DND-41 (cell line): ENCODE data around the gene UTF1.

Experiments
- EZH2 ChIP-seq: IDR thresholded peaks from 3 replicates; pipeline ENCODE4 v1.6.1; 2012; ENCODE audit warnings: borderline replicate concordance, low read depth, mild to moderate bottlenecking, moderate library complexity, low read length, inconsistent platforms; ENCODE audit not compliant: severe bottlenecking
- TF ChIP-seq, protein P1 (sequence below): IDR thresholded peaks from 2 replicates; pipeline ENCODE4 v1.5.1; 2012; ENCODE audit warnings: borderline replicate concordance, low read length, moderate library complexity, mild to moderate bottlenecking; ENCODE audit not compliant: poor library complexity, severe bottlenecking; ENCODE audit errors: extremely low read depth

DNA sequence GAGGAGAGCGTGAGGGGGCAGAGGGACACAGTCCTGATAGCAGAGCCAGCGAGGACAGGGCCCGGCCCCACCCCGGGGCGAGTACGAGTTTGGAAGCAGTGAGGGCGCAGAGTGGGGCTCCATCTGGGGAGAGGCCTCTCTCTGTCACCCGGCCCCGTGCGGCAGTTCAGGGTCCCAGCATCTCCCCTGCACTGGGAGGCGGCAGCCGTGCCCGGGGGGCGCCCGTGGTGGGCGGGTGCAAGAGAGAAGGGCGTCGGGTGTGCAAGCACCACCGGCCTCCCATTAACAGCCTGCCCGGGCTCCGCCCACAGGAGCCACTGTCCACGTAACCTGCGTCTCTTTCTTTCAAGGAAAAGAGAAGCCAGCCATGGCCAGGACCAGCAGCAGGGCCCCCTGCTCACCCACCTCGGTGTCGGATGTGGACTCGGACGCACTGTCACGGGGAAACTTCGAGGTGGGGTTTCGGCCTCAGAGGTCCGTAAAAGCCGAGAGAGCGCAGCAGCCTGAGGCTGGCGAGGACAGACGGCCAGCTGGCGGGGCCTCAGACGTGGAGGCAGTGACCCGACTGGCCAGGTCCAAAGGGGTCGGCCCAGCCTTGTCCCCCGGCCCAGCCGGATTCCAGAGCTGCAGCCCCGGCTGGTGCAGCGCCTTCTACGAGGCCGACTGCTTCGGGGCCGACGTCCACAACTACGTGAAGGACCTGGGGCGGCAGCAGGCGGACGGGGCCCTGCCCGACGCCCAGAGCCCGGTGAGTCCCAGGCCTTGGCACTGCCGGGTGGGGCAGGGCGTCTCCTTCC is 28.7 kb upstream of the UTF1 start:
- TF ChIP-seq, protein P1, sequence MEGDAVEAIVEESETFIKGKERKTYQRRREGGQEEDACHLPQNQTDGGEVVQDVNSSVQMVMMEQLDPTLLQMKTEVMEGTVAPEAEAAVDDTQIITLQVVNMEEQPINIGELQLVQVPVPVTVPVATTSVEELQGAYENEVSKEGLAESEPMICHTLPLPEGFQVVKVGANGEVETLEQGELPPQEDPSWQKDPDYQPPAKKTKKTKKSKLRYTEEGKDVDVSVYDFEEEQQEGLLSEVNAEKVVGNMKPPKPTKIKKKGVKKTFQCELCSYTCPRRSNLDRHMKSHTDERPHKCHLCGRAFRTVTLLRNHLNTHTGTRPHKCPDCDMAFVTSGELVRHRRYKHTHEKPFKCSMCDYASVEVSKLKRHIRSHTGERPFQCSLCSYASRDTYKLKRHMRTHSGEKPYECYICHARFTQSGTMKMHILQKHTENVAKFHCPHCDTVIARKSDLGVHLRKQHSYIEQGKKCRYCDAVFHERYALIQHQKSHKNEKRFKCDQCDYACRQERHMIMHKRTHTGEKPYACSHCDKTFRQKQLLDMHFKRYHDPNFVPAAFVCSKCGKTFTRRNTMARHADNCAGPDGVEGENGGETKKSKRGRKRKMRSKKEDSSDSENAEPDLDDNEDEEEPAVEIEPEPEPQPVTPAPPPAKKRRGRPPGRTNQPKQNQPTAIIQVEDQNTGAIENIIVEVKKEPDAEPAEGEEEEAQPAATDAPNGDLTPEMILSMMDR, result no peak
- TF ChIP-seq EZH2, result no peak
